ENCODE data around the gene TRIO. TPM values are rescaled to one million over a fixed set of nuclear protein-coding genes. Genes with fewer than 3 reads are reported as not detected.
"Not testable (repeated sequence)": the region's sequence is repeated elsewhere in the genome, so short reads cannot be mapped to it uniquely, and the experiment has no call there.

The TRIO gene
- total RNA-seq, 1 experiment from 2014 or later = 99.6 TPM

DNA sequence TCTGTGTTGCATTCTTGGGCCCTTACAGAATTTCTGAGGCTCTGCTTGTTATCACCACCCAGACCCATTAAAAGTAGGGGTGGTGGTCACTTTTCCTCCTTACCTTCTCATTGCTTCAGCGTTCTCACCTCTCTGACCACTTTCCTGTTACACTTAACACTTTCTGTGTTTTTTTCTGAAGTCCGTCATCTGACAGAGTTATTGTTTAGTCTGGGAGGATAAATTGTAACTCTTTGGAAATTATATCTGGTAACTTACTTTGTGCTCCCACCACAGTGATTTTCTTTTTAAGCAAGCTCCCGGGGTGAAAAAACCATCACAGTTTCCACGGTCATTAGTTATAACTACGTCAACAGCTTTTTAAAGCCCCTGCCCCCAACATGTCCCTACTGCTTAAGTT, 227.2 kb downstream of the TRIO start:
- Histone ChIP-seq H3K4me1 (replicated peaks) (peaks cover 17% of the 10 kb centered on the region), H3K36me3 (peaks cover 90% of the 10 kb centered on the region), H3K27ac (no peak overlapping the region), H3K9me3 (replicated peaks) (no peaks in the 10 kb centered on the region), H3K27me3 (replicated peaks) (no peaks in the 10 kb centered on the region), H3K4me3 (no peak overlapping the region)
- no peak for DNase-seq (ENCODE audit: low read depth in 1 of 2, low spot score in 2 of 2)

GRCh38 chr5:14373685-14374084, 230.5 kb downstream of the TRIO start:
- no peaks in the 10 kb centered on the region for H3K4me1 ChIP-seq (replicated peaks)
- no peak overlapping the region for H3K4me3 ChIP-seq
- H3K36me3 ChIP-seq = peaks cover 92% of the 10 kb centered on the region
- H3K9me3 ChIP-seq (replicated peaks) = no peaks in the 10 kb centered on the region
- H3K27me3 ChIP-seq (replicated peaks) = no peaks in the 10 kb centered on the region
- DNase-seq (ENCODE audit: low read depth in 1 of 2, low spot score in 2 of 2) = no peak
- H3K27ac ChIP-seq = no peak overlapping the region

- no peaks in the 10 kb centered on the region for H3K4me1 ChIP-seq (replicated peaks)
- DNase-seq (ENCODE audit: low read depth in 1 of 2, low spot score in 2 of 2) = no peak
- no peaks in the 10 kb centered on the region for H3K27me3 ChIP-seq (replicated peaks)
- no peak overlapping the region for H3K4me3 ChIP-seq
- H3K9me3 ChIP-seq (replicated peaks) = no peaks in the 10 kb centered on the region
- peaks cover 92% of the 10 kb centered on the region for H3K36me3 ChIP-seq
- H3K27ac ChIP-seq = no peak overlapping the region
These were observed 231.0 kb downstream of the TRIO start for GRCh38 chr5:14374100-14374499.

DNA sequence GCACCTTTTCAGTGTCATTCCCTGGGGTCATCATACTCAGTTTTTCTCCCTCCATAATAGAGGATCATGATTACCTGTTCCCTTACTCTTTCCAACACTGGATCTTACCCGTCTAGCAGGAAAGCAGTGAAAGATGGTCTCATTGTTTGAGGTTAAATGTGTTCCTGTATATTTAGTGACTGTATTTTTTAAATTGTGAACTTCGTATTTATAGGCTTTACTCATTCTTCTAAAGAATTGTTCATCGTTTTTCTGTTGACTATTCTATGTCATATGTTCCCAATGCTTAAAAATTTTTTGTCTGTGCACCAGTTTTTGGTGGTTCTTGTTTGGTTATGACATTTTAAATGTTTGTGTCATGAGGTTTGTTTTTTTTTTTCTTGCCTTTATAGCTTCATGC, 233.6 kb downstream of the TRIO start:
- Histone ChIP-seq H3K4me3 (no peak overlapping the region), H3K27ac (no peak overlapping the region), H3K4me1 (replicated peaks) (no peaks in the 10 kb centered on the region), H3K9me3 (replicated peaks) (no peaks in the 10 kb centered on the region), H3K36me3 (peaks cover 97% of the 10 kb centered on the region), H3K27me3 (replicated peaks) (no peaks in the 10 kb centered on the region)
- DNase-seq (ENCODE audit: low read depth in 1 of 2, low spot score in 2 of 2) = no peak

DNA sequence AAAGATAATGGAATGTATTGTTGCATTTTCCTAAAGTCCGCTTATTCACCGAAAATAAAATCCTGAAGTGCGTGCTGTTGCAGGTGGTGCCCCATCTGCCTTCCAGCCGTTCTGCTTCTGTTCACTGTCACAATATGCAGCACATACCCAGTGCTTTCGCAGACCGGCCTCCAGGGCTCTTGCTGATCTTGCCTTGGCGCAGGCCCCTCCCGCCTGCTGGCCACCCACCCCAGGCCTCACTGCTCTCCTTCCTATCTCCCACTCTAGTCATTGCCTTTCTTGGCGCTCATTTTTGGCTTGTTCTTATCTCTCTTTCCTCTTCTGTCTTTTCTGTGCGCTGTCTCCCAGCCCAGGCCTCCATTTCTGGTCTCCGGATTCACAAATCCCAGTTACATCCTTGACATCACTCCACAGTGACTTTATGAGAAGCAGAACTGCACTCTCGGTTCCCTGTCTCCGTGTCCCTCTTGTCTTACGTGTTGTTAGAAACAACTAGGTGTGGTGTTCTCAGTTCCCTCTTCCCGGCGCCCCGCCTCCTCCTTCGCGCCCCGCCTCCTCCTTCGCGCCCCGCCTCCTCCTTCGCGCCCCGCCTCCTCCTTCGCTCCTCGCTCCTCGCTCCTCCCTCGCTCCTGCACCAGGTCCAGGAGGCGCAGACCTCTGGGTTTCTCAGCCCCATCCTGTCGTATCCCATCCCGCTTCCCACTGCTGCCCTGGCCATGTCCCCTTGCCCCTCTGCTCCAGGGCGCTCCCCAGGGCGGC, 236.8 kb downstream of the TRIO start:
- Histone ChIP-seq H3K4me1 (replicated peaks) (no peaks in the 10 kb centered on the region), H3K36me3 (peaks cover 93% of the 10 kb centered on the region), H3K27ac (no peak overlapping the region), H3K4me3 (no peak overlapping the region), H3K9me3 (replicated peaks) (no peaks in the 10 kb centered on the region), H3K27me3 (replicated peaks) (no peaks in the 10 kb centered on the region)
- no peak for DNase-seq (ENCODE audit: low read depth in 1 of 2, low spot score in 2 of 2)

DNA sequence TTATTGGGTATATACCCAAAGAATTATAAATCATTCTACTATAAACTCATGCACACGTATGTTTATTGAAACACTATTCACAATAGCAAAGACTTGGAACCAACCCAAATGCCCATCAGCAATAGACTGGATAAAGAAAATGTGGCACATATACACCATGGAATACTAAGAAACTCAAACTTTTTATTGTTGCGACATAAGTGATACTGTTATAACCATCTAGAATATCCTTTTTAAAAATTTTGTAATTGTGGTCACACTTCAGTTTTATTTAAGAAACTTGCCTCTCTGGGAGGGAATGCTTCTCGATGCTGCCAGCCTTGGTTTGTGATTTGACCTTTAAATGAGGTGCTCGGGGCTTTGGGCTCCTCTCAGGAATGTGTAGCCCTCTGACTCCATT, 237.6 kb downstream of the TRIO start:
- H3K27ac ChIP-seq = no peak overlapping the region
- H3K36me3 ChIP-seq = peaks cover 93% of the 10 kb centered on the region
- no peaks in the 10 kb centered on the region for H3K4me1 ChIP-seq (replicated peaks)
- no peaks in the 10 kb centered on the region for H3K9me3 ChIP-seq (replicated peaks)
- H3K4me3 ChIP-seq = no peak overlapping the region
- DNase-seq (ENCODE audit: low read depth in 1 of 2, low spot score in 2 of 2) = no peak
- no peaks in the 10 kb centered on the region for H3K27me3 ChIP-seq (replicated peaks)

- H3K27me3 ChIP-seq (replicated peaks) = no peaks in the 10 kb centered on the region
- no peak overlapping the region for H3K27ac ChIP-seq
- H3K4me3 ChIP-seq = no peak overlapping the region
- H3K4me1 ChIP-seq (replicated peaks) = no peaks in the 10 kb centered on the region
- peaks cover 94% of the 10 kb centered on the region for H3K36me3 ChIP-seq
- DNase-seq (ENCODE audit: low read depth in 1 of 2, low spot score in 2 of 2) = no peak
- no peaks in the 10 kb centered on the region for H3K9me3 ChIP-seq (replicated peaks)
These were observed 239.5 kb downstream of the TRIO start for GRCh38 chr5:14382640-14383039.

DNA sequence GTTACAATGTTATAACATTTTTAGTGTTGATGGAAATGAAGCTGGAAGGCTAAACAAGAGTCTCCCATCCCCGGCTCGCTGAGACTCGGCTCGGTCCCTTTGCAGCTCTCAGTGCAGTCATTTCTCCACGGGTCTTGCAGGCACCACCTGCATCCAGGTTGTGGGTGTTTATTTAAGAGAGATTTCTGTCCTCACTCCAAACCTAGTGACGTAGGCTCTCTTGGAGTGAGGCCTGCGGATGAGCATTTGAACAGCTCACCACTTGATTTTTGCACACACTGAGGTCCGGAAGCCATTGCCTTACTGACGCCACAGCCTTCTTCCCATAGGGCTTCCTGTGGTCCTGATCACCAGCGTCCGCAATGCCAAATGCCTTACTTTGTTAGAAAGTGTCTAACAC, 240.8 kb downstream of the TRIO start:
- Histone ChIP-seq H3K27me3 (replicated peaks) (no peaks in the 10 kb centered on the region), H3K4me1 (replicated peaks) (no peaks in the 10 kb centered on the region), H3K36me3 (peaks cover 94% of the 10 kb centered on the region), H3K9me3 (replicated peaks) (no peaks in the 10 kb centered on the region), H3K4me3 (no peak overlapping the region), H3K27ac (no peak overlapping the region)
- DNase-seq (ENCODE audit: low read depth in 1 of 2, low spot score in 2 of 2) = no peak

- Histone ChIP-seq H3K27ac (no peak overlapping the region), H3K4me3 (no peak overlapping the region), H3K27me3 (replicated peaks) (no peaks in the 10 kb centered on the region), H3K9me3 (replicated peaks) (no peaks in the 10 kb centered on the region), H3K4me1 (replicated peaks) (no peaks in the 10 kb centered on the region), H3K36me3 (peaks cover 94% of the 10 kb centered on the region)
- DNase-seq (ENCODE audit: low read depth in 1 of 2, low spot score in 2 of 2) = no peak
These were observed 241.9 kb downstream of the TRIO start for GRCh38 chr5:14385019-14385418.

- Histone ChIP-seq H3K36me3 (peaks cover 91% of the 10 kb centered on the region), H3K4me3 (no peak overlapping the region), H3K27me3 (replicated peaks) (no peaks in the 10 kb centered on the region), H3K27ac (no peak overlapping the region), H3K4me1 (replicated peaks) (no peaks in the 10 kb centered on the region), H3K9me3 (replicated peaks) (no peaks in the 10 kb centered on the region)
- no peak for DNase-seq (ENCODE audit: low read depth in 1 of 2, low spot score in 2 of 2)
These were observed 243.9 kb downstream of the TRIO start for GRCh38 chr5:14386884-14387624.

GRCh38 chr5:14388741-14389140, 245.6 kb downstream of the TRIO start:
- no peak for DNase-seq (ENCODE audit: low read depth in 1 of 2, low spot score in 2 of 2)
- Histone ChIP-seq H3K27ac (no peak overlapping the region), H3K36me3 (peaks cover 91% of the 10 kb centered on the region)

DNA sequence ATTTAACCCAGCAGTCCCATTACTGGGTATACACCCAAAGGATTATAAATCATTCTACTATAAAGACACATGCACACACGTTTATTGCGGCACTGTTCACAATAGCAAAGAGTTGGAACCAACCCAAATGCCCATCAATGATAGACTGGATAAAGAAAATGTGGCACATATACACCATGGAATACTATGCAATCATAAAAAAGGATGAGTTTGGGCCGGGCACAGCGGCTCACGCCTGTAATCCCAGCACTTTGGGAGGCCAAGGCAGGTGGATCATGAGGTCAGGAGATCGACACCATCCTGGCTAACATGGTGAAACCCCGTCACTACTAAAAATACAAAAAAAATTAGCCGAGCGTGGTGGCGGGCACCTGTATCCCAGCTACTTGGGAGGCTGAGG, 249.4 kb downstream of the TRIO start:
- H3K4me3 ChIP-seq; H3K9me3 ChIP-seq (replicated peaks); DNase-seq (ENCODE audit: low read depth in 1 of 2, low spot score in 2 of 2); H3K4me1 ChIP-seq (replicated peaks); H3K27me3 ChIP-seq (replicated peaks); H3K27ac ChIP-seq: not testable (repeated sequence)
- H3K36me3 ChIP-seq = peaks cover 88% of the 10 kb centered on the region

More at GRCh38 chr5:14388741-14389140, 245.6 kb downstream of the TRIO start:
- Histone ChIP-seq H3K27me3 (replicated peaks) (no peaks in the 10 kb centered on the region), H3K4me3 (no peak overlapping the region), H3K4me1 (replicated peaks) (no peaks in the 10 kb centered on the region), H3K9me3 (replicated peaks) (no peaks in the 10 kb centered on the region)

- Histone ChIP-seq H3K4me1 (replicated peaks) (peaks cover 2% of the 10 kb centered on the region), H3K9me3 (replicated peaks) (no peaks in the 10 kb centered on the region), H3K27ac (no peak overlapping the region), H3K36me3 (peaks cover 78% of the 10 kb centered on the region), H3K27me3 (replicated peaks) (no peaks in the 10 kb centered on the region), H3K4me3 (no peak overlapping the region)
- no peak for DNase-seq (ENCODE audit: low read depth in 1 of 2, low spot score in 2 of 2)
These were observed 251.2 kb downstream of the TRIO start for GRCh38 chr5:14394365-14394764.

DNA sequence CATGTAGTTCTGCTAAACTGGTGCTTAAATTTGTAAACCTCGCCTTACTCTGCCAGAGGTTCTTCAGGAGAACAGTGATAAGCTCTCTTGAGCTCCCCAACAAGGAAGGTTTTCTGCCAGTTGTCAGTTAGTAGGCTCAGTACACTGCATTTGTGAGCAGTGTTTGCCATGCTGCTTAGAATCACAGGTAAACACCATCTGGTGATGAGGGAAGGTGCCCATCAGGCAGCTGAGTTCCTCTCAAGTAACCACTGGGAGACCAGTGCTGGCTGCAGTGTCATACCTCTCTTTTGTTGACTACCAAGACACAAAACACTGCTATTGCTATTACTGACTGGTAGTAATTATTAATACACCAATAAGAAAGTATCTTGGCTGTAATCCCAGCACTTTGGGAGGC, 252.3 kb downstream of the TRIO start:
- no peaks in the 10 kb centered on the region for H3K27me3 ChIP-seq (replicated peaks)
- no peak overlapping the region for H3K4me3 ChIP-seq
- no peak for DNase-seq (ENCODE audit: low read depth in 1 of 2, low spot score in 2 of 2)
- H3K36me3 ChIP-seq = peaks cover 76% of the 10 kb centered on the region
- no peak overlapping the region for H3K27ac ChIP-seq
- no peaks in the 10 kb centered on the region for H3K9me3 ChIP-seq (replicated peaks)
- peaks cover 13% of the 10 kb centered on the region for H3K4me1 ChIP-seq (replicated peaks)
